Left ventricle myocardium inferior (tissue), 1 donor: ENCODE results near the gene BCAS4. TPM values are rescaled to one million over a fixed set of nuclear protein-coding genes. Genes with fewer than 3 reads are reported as not detected.

Experiments
- DNase-seq: peaks from one replicate; pipeline ENCODE4 v3.0.0-alpha.2; 2020
- H3K27ac ChIP-seq: fragments of 200-600 bp; replicated peaks from 2 replicates; pipeline ENCODE4 v1.8.0; 2021
- H3K27me3 ChIP-seq: fragments of 200-600 bp; 2 replicates; pipeline ENCODE4 v1.8.0; 2021; ENCODE audit warnings: low read depth
- H3K36me3 ChIP-seq: fragments of 200-600 bp; 2 replicates; pipeline ENCODE4 v1.8.0; 2021
- H3K4me1 ChIP-seq: fragments of 200-600 bp; 2 replicates; pipeline ENCODE4 v1.8.0; 2021
- H3K4me3 ChIP-seq: fragments of 200-600 bp; 2 replicates; pipeline ENCODE4 v1.8.0; 2021; ENCODE audit warnings: mild to moderate bottlenecking, moderate library complexity
- H3K9me3 ChIP-seq: fragments of 200-600 bp; replicated peaks from 2 replicates; pipeline ENCODE4 v1.8.0; 2021
- intact Hi-C: fragments of 100-400 bp; cut with micrococcal nuclease; formaldehyde crosslinking; loops from one replicate; pipeline ENCODE4 v1.11.0; 2022
- total RNA-seq: library from RNA; stranded (reverse); fragmentation: NEBNext Ultra II Directional; extraction: Animal tissue kit (Norgen Biotek cat#: 25700); gene quantifications from one replicate; pipeline ENCODE4 v1.2.1, GENCODE V29; 2021
- TF ChIP-seq, protein P1 (sequence below): fragments of 200-600 bp; IDR thresholded peaks from 2 replicates; pipeline ENCODE4 v1.8.0; 2021; ENCODE audit warnings: antibody characterized with exemption, mild to moderate bottlenecking, borderline replicate concordance
- donor health status: DM: no; HTN: yes; CAD: no; lungs with severe emphysema.

The BCAS4 gene
- total RNA-seq, 1 donor from 2014 or later, result 2.1 TPM

DNA sequence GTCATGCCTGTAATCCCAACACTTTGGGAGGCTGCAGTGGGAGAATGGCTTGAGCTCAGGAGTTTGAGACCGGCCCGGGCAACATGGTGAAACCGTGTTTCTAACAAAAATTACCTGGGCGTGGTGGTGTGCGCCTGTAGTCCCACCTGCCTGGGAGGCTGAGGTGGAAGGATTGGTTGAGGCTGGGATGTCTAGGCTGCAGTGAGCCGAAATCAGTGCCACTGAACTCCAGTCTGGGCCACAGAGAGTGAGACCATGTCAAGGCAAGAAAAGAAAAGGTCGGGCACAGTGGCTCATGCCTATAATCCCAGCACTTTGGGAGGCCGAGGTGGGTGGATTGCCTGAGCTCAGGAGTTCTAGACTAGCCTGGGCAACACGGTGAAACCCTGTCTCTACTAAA, 8.2 kb upstream of the BCAS4 start:
- no peak for DNase-seq
- Histone ChIP-seq H3K27me3 (no peaks in the 10 kb centered on the region), H3K27ac (no peak overlapping the region), H3K4me1 (peaks cover 10% of the 10 kb centered on the region), H3K4me3 (no peak overlapping the region), H3K36me3 (no peaks in the 10 kb centered on the region), H3K9me3 (no peaks in the 10 kb centered on the region)
- intact Hi-C loops, result no loop called here
- TF ChIP-seq, protein P1, sequence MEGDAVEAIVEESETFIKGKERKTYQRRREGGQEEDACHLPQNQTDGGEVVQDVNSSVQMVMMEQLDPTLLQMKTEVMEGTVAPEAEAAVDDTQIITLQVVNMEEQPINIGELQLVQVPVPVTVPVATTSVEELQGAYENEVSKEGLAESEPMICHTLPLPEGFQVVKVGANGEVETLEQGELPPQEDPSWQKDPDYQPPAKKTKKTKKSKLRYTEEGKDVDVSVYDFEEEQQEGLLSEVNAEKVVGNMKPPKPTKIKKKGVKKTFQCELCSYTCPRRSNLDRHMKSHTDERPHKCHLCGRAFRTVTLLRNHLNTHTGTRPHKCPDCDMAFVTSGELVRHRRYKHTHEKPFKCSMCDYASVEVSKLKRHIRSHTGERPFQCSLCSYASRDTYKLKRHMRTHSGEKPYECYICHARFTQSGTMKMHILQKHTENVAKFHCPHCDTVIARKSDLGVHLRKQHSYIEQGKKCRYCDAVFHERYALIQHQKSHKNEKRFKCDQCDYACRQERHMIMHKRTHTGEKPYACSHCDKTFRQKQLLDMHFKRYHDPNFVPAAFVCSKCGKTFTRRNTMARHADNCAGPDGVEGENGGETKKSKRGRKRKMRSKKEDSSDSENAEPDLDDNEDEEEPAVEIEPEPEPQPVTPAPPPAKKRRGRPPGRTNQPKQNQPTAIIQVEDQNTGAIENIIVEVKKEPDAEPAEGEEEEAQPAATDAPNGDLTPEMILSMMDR, result no peak

DNA sequence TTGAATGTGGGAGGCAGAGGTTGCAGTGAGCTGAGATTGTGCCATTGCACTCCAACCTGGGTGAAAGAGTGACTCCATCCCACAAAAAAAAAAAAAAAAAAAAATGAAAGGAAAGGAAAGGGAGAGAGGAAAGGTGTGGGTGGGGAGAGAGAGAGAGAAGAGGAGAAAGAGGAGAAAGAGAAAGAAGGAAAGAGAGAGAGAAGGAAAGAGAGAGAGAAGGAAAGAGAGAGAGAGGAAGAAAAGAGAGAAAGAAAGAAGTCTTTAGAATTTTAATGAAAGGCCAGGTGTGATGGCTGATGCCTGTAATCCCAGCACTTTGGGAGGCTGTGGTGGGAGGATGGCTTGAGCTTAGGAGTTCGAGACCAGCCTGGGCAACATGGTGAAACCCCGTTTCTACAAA, 7.7 kb upstream of the BCAS4 start:
- no peak overlapping the region for H3K27ac ChIP-seq
- intact Hi-C loops, result no loop called here
- H3K27me3 ChIP-seq, result peaks cover 1% of the 10 kb centered on the region
- TF ChIP-seq, protein P1, result no peak
- no peaks in the 10 kb centered on the region for H3K36me3 ChIP-seq
- peaks cover 10% of the 10 kb centered on the region for H3K4me1 ChIP-seq
- DNase-seq, result no peak
- H3K9me3 ChIP-seq, result no peaks in the 10 kb centered on the region
- H3K4me3 ChIP-seq, result no peak overlapping the region

DNA sequence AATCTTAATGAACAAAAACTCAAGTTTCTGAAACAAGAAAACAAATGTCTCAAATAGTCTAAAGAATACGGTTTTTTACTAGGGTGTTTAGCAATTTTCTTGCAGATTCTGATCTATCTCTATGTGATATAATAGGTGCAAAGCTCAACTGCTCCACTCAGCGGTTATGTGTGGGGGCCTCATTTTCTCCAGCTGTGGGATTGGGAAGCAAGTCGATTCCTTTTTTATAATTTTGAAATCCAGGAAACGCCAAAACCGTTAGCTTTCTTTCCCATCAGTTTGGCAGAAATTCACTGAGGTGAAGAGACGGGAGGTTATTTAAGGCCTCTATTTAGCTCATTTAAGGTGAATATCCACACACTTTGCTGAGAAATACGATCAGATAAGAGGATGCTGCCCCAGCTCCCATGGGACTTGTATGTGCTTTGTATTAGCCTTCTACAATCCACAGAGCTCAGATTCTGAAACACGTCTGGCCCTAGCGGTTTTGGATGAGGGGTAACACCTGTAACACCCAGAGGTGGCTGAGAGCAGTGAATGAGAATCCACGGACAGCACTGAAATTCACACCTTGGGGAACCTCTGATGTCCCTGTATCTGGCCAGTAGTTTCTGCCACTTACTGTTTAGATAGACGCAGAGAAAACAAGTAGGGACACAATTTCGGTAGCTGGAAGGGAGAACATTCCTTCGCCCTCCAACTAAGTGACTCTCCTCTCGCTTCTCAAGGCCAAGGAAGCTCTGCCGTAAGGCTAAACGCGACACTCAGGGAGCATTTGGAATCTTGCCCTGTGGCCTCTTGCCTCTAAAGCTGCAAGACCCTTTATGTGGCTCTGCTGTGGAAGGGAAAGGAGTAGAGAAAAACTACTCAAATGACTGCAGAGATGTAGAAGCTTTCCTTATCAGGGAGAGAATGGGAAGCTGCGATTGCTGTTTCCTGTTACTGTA, 6.5 kb upstream of the BCAS4 start:
- H3K36me3 ChIP-seq, result no peaks in the 10 kb centered on the region
- peaks cover 10% of the 10 kb centered on the region for H3K4me1 ChIP-seq
- intact Hi-C loops, result no loop called here
- no peaks in the 10 kb centered on the region for H3K9me3 ChIP-seq
- peak overlapping the region; percentile 16 for H3K27ac ChIP-seq
- H3K27me3 ChIP-seq, result peaks cover 12% of the 10 kb centered on the region
- TF ChIP-seq, protein P1, result peak; percentile 22
- H3K4me3 ChIP-seq, result no peak overlapping the region
- no peak for DNase-seq

DNA sequence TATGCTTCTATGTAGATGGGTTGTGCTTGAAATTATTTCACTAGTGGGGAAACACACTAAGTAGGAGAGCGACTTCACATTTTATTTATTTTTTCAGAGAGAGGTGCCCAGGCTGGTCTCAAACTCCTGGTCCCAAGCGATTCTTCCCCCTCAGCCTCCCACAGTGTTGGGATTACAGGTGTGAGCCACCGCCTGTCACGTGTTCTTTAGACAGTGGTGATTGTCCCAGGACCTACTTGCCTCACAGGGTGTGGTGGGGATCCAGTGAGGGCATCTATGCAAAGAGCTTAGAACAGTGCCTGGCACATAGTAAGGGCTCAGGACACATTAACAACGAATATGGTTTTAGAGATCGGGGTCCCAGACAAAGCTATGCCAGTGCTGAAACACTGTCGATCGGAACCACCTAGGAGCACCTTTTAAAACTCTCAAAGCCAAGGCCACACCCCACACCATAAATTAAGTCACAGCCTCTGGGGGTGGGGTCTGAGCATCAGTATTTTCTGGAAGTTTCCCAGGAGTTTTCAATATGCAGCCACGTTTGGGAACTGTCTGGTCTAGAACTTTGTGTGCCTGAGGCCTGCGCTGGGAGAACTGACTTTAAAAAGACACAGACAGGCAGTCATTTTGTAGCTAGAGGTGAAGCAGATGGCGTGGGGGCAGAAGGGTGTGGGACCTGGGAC, 4.8 kb upstream of the BCAS4 start:
- intact Hi-C loops, result loop anchor here (10.0 kb wide), 1 partner anchor 125 kb away; no protein-coding TSS in a partner anchor
- Histone ChIP-seq H3K4me1 (peaks cover 21% of the 10 kb centered on the region), H3K27me3 (peaks cover 12% of the 10 kb centered on the region), H3K36me3 (no peaks in the 10 kb centered on the region), H3K27ac (peak overlapping the region; percentile 69), H3K4me3 (no peak overlapping the region), H3K9me3 (no peaks in the 10 kb centered on the region)
- TF ChIP-seq, protein P1, result no peak
- DNase-seq, result no peak

DNA sequence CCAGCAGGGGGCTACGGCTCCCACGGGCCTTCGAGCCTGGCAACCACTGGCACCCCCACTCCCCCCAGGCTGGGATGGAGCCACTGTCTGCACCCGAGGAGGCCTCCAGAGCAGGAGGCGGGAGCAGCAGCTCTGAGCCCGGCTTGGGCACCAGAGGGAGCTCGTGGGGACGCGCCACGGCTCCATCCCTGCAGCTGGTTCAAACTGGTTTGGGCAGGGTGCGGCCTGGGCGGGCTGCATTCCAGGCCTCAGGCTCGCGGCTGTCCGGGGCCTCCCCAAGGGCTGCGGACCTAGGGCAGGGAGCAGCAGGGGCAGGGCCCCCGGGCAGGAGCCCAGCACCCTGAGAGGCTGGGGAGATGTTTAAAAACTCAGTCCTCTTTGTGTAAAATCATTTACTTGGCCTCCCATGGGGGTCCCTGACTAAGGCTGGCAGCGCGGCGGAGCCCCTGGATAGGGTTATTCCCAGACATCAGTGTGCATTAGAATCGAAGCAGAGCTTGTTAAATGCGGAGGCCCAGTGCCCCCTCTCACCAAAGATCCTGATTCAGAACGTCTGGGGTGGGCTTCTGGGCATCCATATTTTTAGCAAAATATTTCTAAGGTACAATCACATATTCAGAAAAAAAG, 4.1 kb upstream of the BCAS4 start:
- intact Hi-C loops, result loop anchor here (10.0 kb wide), 1 partner anchor 124 kb away; no protein-coding TSS in a partner anchor
- Histone ChIP-seq H3K4me3 (peak overlapping the region; percentile 45), H3K27me3 (peaks cover 12% of the 10 kb centered on the region), H3K36me3 (no peaks in the 10 kb centered on the region), H3K27ac (peak overlapping the region; percentile 69), H3K4me1 (peaks cover 28% of the 10 kb centered on the region), H3K9me3 (no peaks in the 10 kb centered on the region)
- TF ChIP-seq, protein P1, result peak; percentile 78
- peak; percentile 86 for DNase-seq
